Measurements from ENCODE around the gene SPDYE16.
A peak's percentile ranks its signal among the peaks of the same experiment; 100 is the strongest.
"Not testable (repeated sequence)": the region's sequence is repeated elsewhere in the genome, so short reads cannot be mapped to it uniquely, and the experiment has no call there.

The SPDYE16 gene

DNA sequence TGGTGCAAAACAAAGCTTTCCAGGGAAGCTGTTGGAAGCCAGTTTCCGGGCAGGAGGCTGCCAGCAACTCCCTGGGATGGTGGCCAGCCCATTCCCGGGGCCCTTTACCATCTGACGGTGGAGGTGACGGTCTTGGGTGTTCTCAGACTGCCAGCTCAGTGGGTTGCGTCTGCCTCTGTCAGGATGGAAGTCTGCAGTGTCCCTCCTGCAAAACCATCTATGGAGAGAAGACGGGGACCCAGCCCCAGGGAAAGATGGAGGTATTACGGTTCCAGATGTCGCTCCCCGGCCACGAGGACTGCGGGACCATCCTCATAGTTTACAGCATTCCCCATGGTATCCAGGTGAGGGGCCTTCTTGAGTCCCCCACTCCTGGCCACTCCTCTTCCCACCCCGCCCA, 39.9 kb downstream of the SPDYE16 start:
- not testable (repeated sequence) for DNase-seq

DNA sequence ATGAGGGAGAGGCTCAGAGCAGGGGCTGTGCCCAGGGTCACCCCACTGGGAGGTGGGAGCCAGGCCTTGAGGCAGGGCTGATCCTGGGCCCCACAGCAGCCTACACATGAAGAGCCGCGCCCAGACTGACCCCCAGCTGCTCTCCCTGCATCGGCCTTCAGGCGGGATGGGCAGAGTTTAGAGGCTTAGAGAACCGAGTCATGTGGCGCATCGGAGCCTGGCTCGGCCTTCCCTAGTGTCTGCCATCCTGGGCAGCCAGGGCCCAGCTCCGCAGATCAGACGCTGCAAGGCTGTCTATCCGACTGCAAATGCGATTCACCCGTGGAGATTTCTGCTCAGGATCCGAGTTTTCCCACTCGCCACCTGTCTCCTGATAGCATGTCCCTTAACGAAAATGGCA, 40.3 kb downstream of the SPDYE16 start:
- DNase-seq = not testable (repeated sequence)

- not testable (repeated sequence) for DNase-seq
These were observed 40.9 kb downstream of the SPDYE16 start for GRCh38 chr7:76502224-76502623.

- not testable (repeated sequence) for DNase-seq
These were observed 43.2 kb downstream of the SPDYE16 start for GRCh38 chr7:76499924-76500241.

DNA sequence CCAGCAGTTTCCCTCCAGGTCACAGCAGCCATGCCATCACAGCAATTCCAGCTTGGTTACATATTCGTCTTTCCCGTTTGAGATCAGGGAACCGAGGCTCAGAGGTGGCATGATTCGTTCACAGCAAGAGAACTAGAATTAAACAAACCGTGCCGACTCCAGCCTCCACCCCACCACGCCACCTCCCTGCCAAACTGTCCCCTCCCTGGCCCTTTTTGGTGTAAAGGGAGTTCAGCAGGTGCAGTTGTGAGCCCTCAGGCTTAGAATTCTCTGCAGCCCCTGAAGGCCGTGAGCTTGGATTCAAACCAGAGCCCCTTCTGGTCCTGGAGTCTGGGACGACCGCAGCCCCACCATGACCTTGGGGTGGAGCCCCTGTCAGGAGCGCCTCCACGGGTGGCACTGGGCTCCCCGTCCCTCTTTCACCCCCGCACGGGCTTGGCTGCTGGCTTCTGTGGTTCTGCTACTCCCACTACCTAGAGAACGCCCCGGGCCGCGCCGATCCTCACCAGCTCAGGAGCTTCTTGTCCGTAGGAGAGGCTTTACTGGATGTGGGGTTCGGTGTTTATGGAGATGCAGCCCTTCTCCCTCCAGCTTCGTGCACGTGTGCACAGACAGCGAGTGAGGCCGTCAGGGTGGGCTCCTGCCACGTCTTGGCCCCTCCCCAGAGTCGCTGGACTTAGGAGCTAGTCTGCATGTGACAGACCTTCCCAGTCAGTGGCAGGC, 43.7 kb downstream of the SPDYE16 start:
- DNase-seq = not testable (repeated sequence)

GRCh38 chr7:76498583-76499200, 44.4 kb downstream of the SPDYE16 start:
- not testable (repeated sequence) for DNase-seq

DNA sequence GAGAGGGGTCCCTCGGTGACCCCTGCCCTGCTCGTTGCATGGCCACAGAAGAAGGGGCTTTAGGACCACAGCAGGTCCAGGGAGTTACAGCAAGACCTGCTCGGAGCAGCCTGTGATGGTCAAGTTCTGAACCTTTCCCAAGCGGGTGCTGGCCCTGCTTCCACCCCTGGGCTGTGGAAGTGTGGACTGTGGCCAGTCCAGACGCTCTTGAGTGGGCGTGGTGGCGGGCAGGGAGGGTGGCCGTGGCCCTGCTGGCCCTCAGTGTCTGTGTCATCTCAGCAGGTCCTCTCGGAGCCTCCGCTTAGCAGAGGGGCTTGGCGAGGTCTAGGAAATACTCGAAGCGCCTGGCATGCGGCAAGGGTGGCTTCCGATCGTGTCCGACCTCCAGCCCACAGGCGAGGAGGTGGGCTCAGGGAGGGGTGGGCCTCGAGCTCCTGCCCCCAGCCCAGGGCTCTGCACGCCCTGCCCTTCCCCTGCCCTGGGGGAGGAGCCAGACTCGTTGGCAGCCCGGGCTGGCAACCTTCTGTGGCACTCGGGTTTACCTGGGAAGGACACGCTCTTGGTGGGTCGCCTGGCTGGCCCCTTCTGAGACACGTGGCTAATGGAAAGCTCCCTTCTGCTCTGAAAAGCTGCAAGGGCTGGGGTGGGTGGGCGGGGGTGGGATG, 45.0 kb downstream of the SPDYE16 start:
- not testable (repeated sequence) for DNase-seq

- not testable (repeated sequence) for DNase-seq
These were observed 47.4 kb downstream of the SPDYE16 start for GRCh38 chr7:76495717-76496116.

- DNase-seq = not testable (repeated sequence)
These were observed 51.0 kb downstream of the SPDYE16 start for GRCh38 chr7:76492139-76492538.

DNA sequence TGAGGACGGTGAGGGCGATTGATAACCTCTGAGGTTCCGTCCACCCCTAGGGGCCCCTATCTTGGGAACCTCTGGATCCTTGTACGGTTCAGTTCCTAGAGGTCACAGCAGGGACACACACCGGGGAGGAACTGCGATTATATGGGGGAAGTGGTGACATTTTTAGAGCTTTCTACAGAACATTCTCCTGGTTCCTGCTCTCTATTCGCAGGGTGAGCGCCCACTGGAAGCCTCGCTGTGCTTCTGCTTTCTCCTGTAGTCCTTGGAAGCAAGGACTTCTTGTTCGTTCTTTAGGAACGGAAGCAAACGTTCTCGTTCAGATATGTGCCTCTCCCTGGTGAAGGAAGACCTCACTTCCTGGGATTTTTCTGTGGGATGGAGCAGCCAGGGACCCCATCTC, 55.1 kb downstream of the SPDYE16 start:
- DNase-seq = not testable (repeated sequence)

- peak in 1 of 2 experiments; percentile 19 for DNase-seq
These were observed 56.5 kb downstream of the SPDYE16 start for GRCh38 chr7:76486618-76487017.

DNA sequence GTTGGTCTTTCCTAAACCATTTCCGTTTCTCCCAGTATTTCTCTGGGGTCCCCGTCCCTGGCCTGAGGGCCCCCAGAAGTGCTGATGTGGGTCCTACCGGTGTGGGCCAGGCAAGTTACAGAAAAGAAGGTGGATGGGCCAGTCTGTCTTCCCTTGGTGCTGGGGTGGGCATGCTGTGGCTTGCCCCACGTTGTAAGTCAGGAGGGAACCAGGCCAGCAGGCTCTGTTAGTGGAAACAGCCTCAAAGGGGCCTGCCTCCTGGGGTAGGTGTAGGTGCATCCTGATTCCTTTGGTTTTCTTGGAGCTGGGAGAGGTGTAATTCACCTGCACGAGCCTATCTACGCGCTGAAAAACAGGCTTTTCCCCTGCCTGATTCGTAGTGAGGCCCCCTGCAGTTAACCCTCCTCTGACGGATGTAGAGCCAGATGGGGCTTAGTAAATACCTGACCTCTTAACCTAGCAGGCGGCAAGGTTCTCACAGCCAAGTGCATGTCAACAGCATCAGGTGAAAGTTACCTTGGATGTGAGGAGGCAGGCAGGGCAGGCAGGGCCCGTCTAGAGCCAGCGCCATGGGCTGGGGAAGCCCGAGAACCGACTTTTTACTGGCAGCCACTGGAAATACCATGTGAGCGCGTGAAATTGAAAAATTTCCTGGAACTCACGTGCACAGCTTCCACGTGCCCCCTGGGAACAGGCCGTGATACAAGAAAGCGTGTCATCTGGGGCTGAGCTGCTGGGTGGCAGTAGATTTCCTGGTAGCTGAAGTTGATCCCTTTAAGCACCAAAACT, 57.1 kb downstream of the SPDYE16 start:
- DNase-seq = not testable (repeated sequence)

GRCh38 chr7:76484456-76484855, 58.6 kb downstream of the SPDYE16 start:
- DNase-seq = not testable (repeated sequence)

GRCh38 chr7:76483081-76483480, 60.0 kb downstream of the SPDYE16 start:
- DNase-seq = not testable (repeated sequence)

DNA sequence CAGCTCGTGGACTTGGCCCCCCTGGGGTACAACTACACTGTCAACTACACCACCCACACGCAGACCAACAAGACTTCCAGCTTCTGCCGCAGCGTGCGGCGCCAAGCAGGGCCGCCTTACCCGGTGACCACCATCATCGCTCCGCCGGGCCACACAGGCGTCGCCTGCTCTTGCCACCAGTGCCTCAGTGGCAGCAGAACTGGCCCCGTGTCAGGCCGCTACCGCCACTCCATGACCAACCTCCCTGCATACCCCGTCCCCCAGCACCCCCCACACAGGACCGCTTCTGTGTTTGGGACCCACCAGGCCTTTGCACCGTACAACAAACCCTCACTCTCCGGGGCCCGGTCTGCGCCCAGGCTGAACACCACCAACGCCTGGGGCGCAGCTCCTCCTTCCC, 60.4 kb downstream of the SPDYE16 start:
- not testable (repeated sequence) for DNase-seq

All from activated CD4-positive, alpha-beta T cell treated with anti-CD3 and anti-CD28 coated beads, Interleukin-2, amount 50 U/mL, for 4 hours (primary cell).